H9 (cell line): ENCODE results near the gene SOCS6. TPM values are rescaled to one million over a fixed set of nuclear protein-coding genes. Genes with fewer than 3 reads are reported as not detected.

Source experiments
- DNase-seq: peaks from one replicate; pipeline ENCODE4 v3.0.0-alpha.2; 2017
- H2AFZ ChIP-seq: one replicate; pipeline ENCODE4 v1.6.1; 2013; ENCODE audit warnings: mild to moderate bottlenecking, low read length, control low read depth, moderate library complexity
- H2AK5ac ChIP-seq: 2 replicates; pipeline ENCODE4 v1.6.1; 2013; ENCODE audit warnings: low read length, control low read depth, mixed read lengths; ENCODE audit not compliant: insufficient read length
- H2BK120ac ChIP-seq: one replicate; pipeline ENCODE4 v1.6.1; 2013; ENCODE audit warnings: low read depth, mild to moderate bottlenecking, low read length, control low read depth, inconsistent platforms; ENCODE audit not compliant: poor library complexity, severe bottlenecking
- H2BK12ac ChIP-seq: 2 replicates; pipeline ENCODE4 v1.6.1; 2013; ENCODE audit warnings: low read length, control low read depth, mixed read lengths, low read depth; ENCODE audit not compliant: insufficient read length
- H2BK15ac ChIP-seq: 2 replicates; pipeline ENCODE4 v1.6.1; 2013; ENCODE audit warnings: low read depth, low read length, control low read depth
- H2BK20ac ChIP-seq: one replicate; pipeline ENCODE4 v1.6.1; 2013; ENCODE audit warnings: low read depth, mild to moderate bottlenecking, low read length, control low read depth, inconsistent platforms; ENCODE audit not compliant: poor library complexity, severe bottlenecking
- H2BK5ac ChIP-seq: 2 replicates; pipeline ENCODE4 v1.6.1; 2013; ENCODE audit warnings: low read length, control low read depth, mixed read lengths; ENCODE audit not compliant: insufficient read length
- H3K14ac ChIP-seq: 2 replicates; pipeline ENCODE4 v1.6.1; 2013; ENCODE audit warnings: low read length, control low read depth; ENCODE audit not compliant: insufficient read depth
- H3K18ac ChIP-seq: 2 replicates; pipeline ENCODE4 v1.6.1; 2013; ENCODE audit warnings: low read depth, mild to moderate bottlenecking, mixed read lengths, low read length, control low read depth; ENCODE audit not compliant: insufficient read length
- H3K23ac ChIP-seq: 2 replicates; pipeline ENCODE4 v1.6.1; 2013; ENCODE audit warnings: low read length, control low read depth, mixed read lengths, low read depth; ENCODE audit not compliant: insufficient read length
- H3K23me2 ChIP-seq: 2 replicates; pipeline ENCODE4 v1.6.1; 2013; ENCODE audit warnings: low read depth, mild to moderate bottlenecking, mixed read lengths, low read length, control low read depth; ENCODE audit not compliant: insufficient read length, poor library complexity, severe bottlenecking
- H3K27ac ChIP-seq: 2 replicates; pipeline ENCODE4 v1.5.1; 2013; ENCODE audit warnings: low read length, control low read depth, mixed read lengths, low read depth; ENCODE audit not compliant: insufficient read length
- H3K27me3 ChIP-seq: 2 replicates; pipeline ENCODE4 v1.6.1; 2013; ENCODE audit warnings: low read length, control low read depth, inconsistent platforms; ENCODE audit not compliant: insufficient read depth
- H3K4ac ChIP-seq: 2 replicates; pipeline ENCODE4 v1.6.1; 2013; ENCODE audit warnings: low read depth, mild to moderate bottlenecking, control low read depth, inconsistent platforms, low read length, moderate library complexity
- H3K4me1 ChIP-seq: 2 replicates; pipeline ENCODE4 v1.6.1; 2013; ENCODE audit warnings: low read length, control low read depth, inconsistent platforms; ENCODE audit not compliant: insufficient read depth
- H3K4me2 ChIP-seq: 2 replicates; pipeline ENCODE4 v1.6.1; 2013; ENCODE audit warnings: low read length, control low read depth, mixed read lengths; ENCODE audit not compliant: insufficient read length, insufficient read depth
- H3K56ac ChIP-seq: 2 replicates; pipeline ENCODE4 v1.6.1; 2013; ENCODE audit warnings: low read depth, mild to moderate bottlenecking, mixed read lengths, low read length, control low read depth; ENCODE audit not compliant: insufficient read length
- H3K79me1 ChIP-seq: 2 replicates; pipeline ENCODE4 v1.6.1; 2013; ENCODE audit warnings: low read depth, mild to moderate bottlenecking, moderate library complexity, low read length, control low read depth, inconsistent platforms; ENCODE audit not compliant: insufficient read depth, poor library complexity, severe bottlenecking
- H3K79me2 ChIP-seq: 2 replicates; pipeline ENCODE4 v1.6.1; 2013; ENCODE audit warnings: low read length, control low read depth, inconsistent platforms; ENCODE audit not compliant: insufficient read depth
- H3K9ac ChIP-seq: 2 replicates; pipeline ENCODE4 v1.6.1; 2013; ENCODE audit warnings: low read length, control low read depth, mixed read lengths; ENCODE audit not compliant: insufficient read length; ENCODE audit errors: extremely low read depth
- H3K9me3 ChIP-seq: one replicate; pipeline ENCODE4 v1.6.1; 2013; ENCODE audit warnings: low read depth, low read length, inconsistent platforms; ENCODE audit not compliant: control insufficient read depth
- H3T11ph ChIP-seq: one replicate; pipeline ENCODE4 v1.6.1; 2013; ENCODE audit warnings: mild to moderate bottlenecking, low read length, control low read depth, inconsistent platforms
- H4K20me1 ChIP-seq: one replicate; pipeline ENCODE4 v1.6.1; 2013; ENCODE audit not compliant: control insufficient read depth, insufficient read length, insufficient read depth
- H4K5ac ChIP-seq: 2 replicates; pipeline ENCODE4 v1.6.1; 2013; ENCODE audit warnings: low read depth, mild to moderate bottlenecking, mixed read lengths, low read length, control low read depth; ENCODE audit not compliant: insufficient read length
- H4K8ac ChIP-seq: replicated peaks from 2 replicates; pipeline ENCODE4 v1.6.1; 2013; ENCODE audit warnings: low read length, control low read depth, mixed read lengths, low read depth; ENCODE audit not compliant: insufficient read length
- H4K91ac ChIP-seq: 2 replicates; pipeline ENCODE4 v1.6.1; 2013; ENCODE audit warnings: low read depth, mild to moderate bottlenecking, moderate library complexity, mixed read lengths, low read length, control low read depth; ENCODE audit not compliant: insufficient read length
- H3K27ac Mint-ChIP-seq, 3 experiments: 2 replicates in 2 of 3; 3 replicates in 1 of 3; pipeline ENCODE4 v1.8.0; 2020 to 2021; ENCODE audit warnings: mixed read lengths in 3 of 3, mild to moderate bottlenecking in 1 of 3, moderate library complexity in 1 of 3
- H3K27me3 Mint-ChIP-seq: 2 replicates; pipeline ENCODE4 v1.8.0; 2021; ENCODE audit warnings: low read depth, mild to moderate bottlenecking, moderate library complexity, mixed read lengths
- H3K36me3 Mint-ChIP-seq, 3 experiments: 2 replicates in 2 of 3; 3 replicates in 1 of 3; pipeline ENCODE4 v1.8.0; 2020 to 2021; ENCODE audit warnings: low read depth in 3 of 3, mixed read lengths in 3 of 3; ENCODE audit not compliant: insufficient read depth in 1 of 3
- H3K4me1 Mint-ChIP-seq, 2 experiments: 2 replicates each; pipeline ENCODE4 v1.8.0; 2020; ENCODE audit warnings: mixed read lengths in 2 of 2
- H3K4me3 Mint-ChIP-seq, 2 experiments: 2 replicates in 1 of 2; 3 replicates in 1 of 2; pipeline ENCODE4 v1.8.0; 2020 to 2021; ENCODE audit warnings: mild to moderate bottlenecking in 2 of 2, mixed read lengths in 2 of 2, moderate library complexity in 1 of 2
- H3K9me3 Mint-ChIP-seq, 2 experiments: 2 replicates in 1 of 2; 3 replicates in 1 of 2; pipeline ENCODE4 v1.8.0; 2020; ENCODE audit warnings: mild to moderate bottlenecking in 2 of 2, mixed read lengths in 2 of 2, moderate library complexity in 1 of 2
- CTCF ChIP-seq: fragments of 200-600 bp; sonication (generic); conservative IDR thresholded peaks from 3 replicates; pipeline ENCODE4 v1.8.0; 2021; ENCODE audit warnings: antibody characterized with exemption, mild to moderate bottlenecking
- WGBS: extraction: QIAGEN DNeasy Blood & Tissue Kit; methylation state at CpG from one replicate; pipeline ENCODE4 v1.1.7; 2013; ENCODE audit warnings: missing lambda C conversion rate, low lambda C conversion rate, mixed read lengths; ENCODE audit not compliant: insufficient read length; ENCODE audit errors: extremely low coverage; 5-methylcytosine and 5-hydroxymethylcytosine counted together
- total RNA-seq: library from RNA; stranded (reverse); gene quantifications from 2 replicates; pipeline ENCODE4 v1.2.1, GENCODE V29; 2021

The SOCS6 gene
- total RNA-seq, 1 experiment from 2014 or later = 24.5 TPM

- H3K27ac ChIP-seq = no peak overlapping the region
- H2BK20ac ChIP-seq = no peak overlapping the region
- Mint-ChIP-seq H3K27me3 (no peaks in the 10 kb centered on the region), H3K27ac (peak overlapping the region in 1 of 3 experiments; percentile 33; a peak in 2 of 7 replicates), H3K4me3 (no peak overlapping the region), H3K4me1 (peaks cover 7 to 10% of the 10 kb centered on the region in 2 experiments; a peak in 2 of 4 replicates), H3K9me3 (peaks cover 11 to 12% of the 10 kb centered on the region in 2 experiments), H3K36me3 (peaks cover 11 to 23% (median 11%) of the 10 kb centered on the region in 3 experiments; a peak in 6 of 7 replicates)
- H3T11ph ChIP-seq = no peak overlapping the region
- no peak overlapping the region for H4K91ac ChIP-seq
- no peak overlapping the region for H3K9ac ChIP-seq
- H3K4me2 ChIP-seq = no peak overlapping the region
- no peaks in the 10 kb centered on the region for H3K4me1 ChIP-seq
- H3K56ac ChIP-seq = no peak overlapping the region
- H2AFZ ChIP-seq = no peak overlapping the region
- TF ChIP-seq CTCF = no peak
- H3K18ac ChIP-seq = no peak overlapping the region
- no peak overlapping the region for H2BK12ac ChIP-seq
- peaks cover 4% of the 10 kb centered on the region for H3K79me1 ChIP-seq
- H3K79me2 ChIP-seq = peaks cover 19% of the 10 kb centered on the region; the same call in 1 of the 2 replicates
- no peaks in the 10 kb centered on the region for H3K23me2 ChIP-seq
- H2AK5ac ChIP-seq = no peak overlapping the region
- no peak overlapping the region for H2BK5ac ChIP-seq
- DNase-seq = no peak
- H3K4ac ChIP-seq = no peak overlapping the region
- H2BK15ac ChIP-seq = no peak overlapping the region
- no peak overlapping the region for H2BK120ac ChIP-seq
- H4K5ac ChIP-seq = no peak overlapping the region
- H3K14ac ChIP-seq = no peak overlapping the region
- H3K27me3 ChIP-seq = no peaks in the 10 kb centered on the region
- no peaks in the 10 kb centered on the region for H4K20me1 ChIP-seq
- no CpG with 5 or more reads among the region's 6 CpGs for WGBS
- H3K23ac ChIP-seq = no peak overlapping the region
- no peak overlapping the region for H4K8ac ChIP-seq
- no peaks in the 10 kb centered on the region for H3K9me3 ChIP-seq
Observed at GRCh38 chr18:70310560-70311320, 21.9 kb downstream of the SOCS6 start.
